ENCODE measurements around the gene NANP. TPM values are rescaled to one million over a fixed set of nuclear protein-coding genes. Genes with fewer than 3 reads are reported as not detected.

Gene NANP
- total and polyA plus RNA-seq, 9 of the 15 experiments (the other 6 are each of a cell fraction or from before 2014, with no cell fraction given): 5.4 to 8.4 (median 6.9) TPM

- TF ChIP-seq ZNF318 (IDR thresholded peaks at IDR 0.05; ENCODE audit: borderline replicate concordance in 1 of 2, low read depth in 1 of 2) (no peak), BRD9 (IDR thresholded peaks at IDR 0.05; ENCODE audit: low read depth, partially characterized antibody) (no peak), ZNF3 (CRISPR knock-in tag; IDR thresholded peaks at IDR 0.05) (no peak), KLF16 (IDR thresholded peaks at IDR 0.05) (no peak), ARID2 (IDR thresholded peaks at IDR 0.05) (no peak), ZEB2 (IDR thresholded peaks at IDR 0.05) (no peak), ATF7 (IDR thresholded peaks at IDR 0.05) (no peak), CHCHD3 (CRISPR knock-in tag; IDR thresholded peaks at IDR 0.05) (no peak), BRD4 (IDR thresholded peaks at IDR 0.05) (no peak), SP1 (CRISPR knock-in tag; IDR thresholded peaks at IDR 0.05) (no peak), EWSR1 (IDR thresholded peaks at IDR 0.05; ENCODE audit: borderline replicate concordance, low read depth, partially characterized antibody) (no peak), GATAD2A (IDR thresholded peaks at IDR 0.05) (no peak), ZNF41 (CRISPR knock-in tag; conservative IDR thresholded peaks at IDR 0.05) (no peak), BACH1 (tag; IDR thresholded peaks at IDR 0.05) (no peak), TAL1 (IDR thresholded peaks at IDR 0.05) (no peak)
These were observed 35.3 kb downstream of the NANP start (continued) for GRCh38 chr20:25588491-25588890.
